ENCODE data around the gene NRG2. TPM values are rescaled to one million over a fixed set of nuclear protein-coding genes. Genes with fewer than 3 reads are reported as not detected.

NRG2 gene
- total and polyA plus RNA-seq, 2 of the 8 experiments (the other 6 are each of a cell fraction or from before 2014, with no cell fraction given): 0.27 to 0.54 TPM

- no peak for TF ChIP-seq CTCF (IDR thresholded peaks at IDR 0.05; ENCODE audit: control extremely low read depth in 1 of 3, insufficient read depth in 1 of 3, low read depth in 1 of 3, low read length in 3 of 3)
Observed at GRCh38 chr5:139877129-139877597, 165.9 kb downstream of the NRG2 start (continued).

Data from H1 (cell line).